ENCODE measurements around the gene MCRIP2. TPM values are rescaled to one million over a fixed set of nuclear protein-coding genes. Genes with fewer than 3 reads are reported as not detected.

The MCRIP2 gene
- total RNA-seq, 2 donors from 2014 or later: 29.5 to 57.7 TPM

- no peaks in the 10 kb centered on the region for H3K9me3 Mint-ChIP-seq
- H3K27me3 Mint-ChIP-seq: no peaks in the 10 kb centered on the region
- no peak overlapping the region for H3K27ac Mint-ChIP-seq
- no peak for DNase-seq (ENCODE audit: low spot score)
- peaks cover 6 to 8% of the 10 kb centered on the region in 2 donors for H3K4me1 Mint-ChIP-seq (ENCODE audit: low read depth in 2 of 2)
- ATAC-seq: no peak
- H3K4me3 Mint-ChIP-seq: no peak overlapping the region
- H3K36me3 Mint-ChIP-seq: no peaks in the 10 kb centered on the region
Measured at GRCh38 chr16:658679-659571, 17.3 kb downstream of the MCRIP2 start.

GRCh38 chr16:659618-660017 is 18.0 kb downstream of the MCRIP2 start:
- H3K9me3 Mint-ChIP-seq: no peaks in the 10 kb centered on the region
- H3K4me3 Mint-ChIP-seq: no peak overlapping the region
- ATAC-seq: no peak
- H3K4me1 Mint-ChIP-seq (ENCODE audit: low read depth in 2 of 2): peaks cover 6 to 8% of the 10 kb centered on the region in 2 donors
- H3K27me3 Mint-ChIP-seq: no peaks in the 10 kb centered on the region
- H3K27ac Mint-ChIP-seq: no peak overlapping the region
- DNase-seq (ENCODE audit: low spot score): no peak
- H3K36me3 Mint-ChIP-seq: no peaks in the 10 kb centered on the region

DNA sequence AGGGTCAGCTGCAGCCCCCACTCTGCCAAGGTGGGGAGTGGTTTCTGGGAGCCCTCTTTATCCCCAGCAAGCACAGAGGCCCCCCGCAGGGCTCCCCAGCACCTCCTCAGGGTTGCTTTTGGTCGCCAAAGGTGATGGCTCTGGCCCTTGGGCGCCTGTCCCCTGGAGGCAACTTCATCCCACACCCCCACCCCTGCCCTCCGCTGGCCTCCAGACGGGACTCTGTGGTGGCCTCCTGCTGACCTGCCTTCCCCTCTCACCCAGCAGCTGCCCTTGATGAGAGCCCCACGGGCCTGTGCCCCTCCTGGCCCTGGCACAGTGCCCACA is 18.5 kb downstream of the MCRIP2 start:
- no peak overlapping the region for H3K4me3 Mint-ChIP-seq
- ATAC-seq: no peak

DNA sequence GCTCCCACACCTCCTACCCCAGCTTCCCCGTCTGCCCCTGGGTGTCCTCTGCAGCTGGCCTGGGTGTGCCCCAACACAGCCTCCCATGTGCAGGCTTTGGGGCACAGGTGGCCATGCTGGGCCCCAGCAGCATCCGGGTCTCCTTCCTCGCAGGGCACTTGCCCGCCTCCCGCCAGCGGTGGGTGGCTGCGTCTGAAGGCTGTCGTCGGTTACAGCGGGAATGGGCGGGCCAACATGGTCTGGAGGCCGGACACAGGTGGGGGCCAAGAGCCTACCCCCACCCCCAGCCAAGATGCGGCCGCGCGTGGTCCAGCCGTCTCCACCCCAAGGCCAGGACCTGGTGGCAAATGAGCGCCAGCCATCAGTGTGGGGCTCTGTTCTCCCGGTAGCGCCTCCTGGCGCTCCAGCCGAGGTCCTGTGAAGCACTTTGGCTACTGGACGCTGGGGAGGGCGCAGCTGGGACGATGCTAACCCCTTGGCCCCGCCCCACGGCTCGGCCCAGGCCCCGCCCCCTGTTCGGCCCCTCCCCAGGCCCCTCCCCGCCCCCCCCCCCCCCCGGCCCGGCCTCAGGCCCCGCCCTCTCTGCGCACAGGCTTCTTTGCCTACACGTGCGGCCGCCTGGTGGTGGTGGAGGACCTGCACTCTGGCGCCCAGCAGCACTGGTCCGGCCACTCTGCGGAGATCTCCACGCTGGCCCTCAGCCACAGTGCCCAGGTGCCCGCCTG is 19.0 kb downstream of the MCRIP2 start:
- Mint-ChIP-seq H3K4me3 (peak overlapping the region; percentile 15), H3K27me3 (no peaks in the 10 kb centered on the region), H3K36me3 (no peaks in the 10 kb centered on the region), H3K4me1 (ENCODE audit: low read depth in 2 of 2) (peaks cover 6 to 8% of the 10 kb centered on the region in 2 donors), H3K27ac (no peak overlapping the region), H3K9me3 (no peaks in the 10 kb centered on the region)
- DNase-seq (ENCODE audit: low spot score) (peak; percentile 85), ATAC-seq (peak; percentile 85 to 93)

More for the DNA sequence above, 18.5 kb downstream of the MCRIP2 start:
- Mint-ChIP-seq H3K27ac (no peak overlapping the region), H3K36me3 (no peaks in the 10 kb centered on the region), H3K4me1 (ENCODE audit: low read depth in 2 of 2) (peaks cover 6 to 8% of the 10 kb centered on the region in 2 donors), H3K9me3 (no peaks in the 10 kb centered on the region), H3K27me3 (no peaks in the 10 kb centered on the region)
- no peak for DNase-seq (ENCODE audit: low spot score)

- H3K27me3 Mint-ChIP-seq: no peaks in the 10 kb centered on the region
- no peaks in the 10 kb centered on the region for H3K9me3 Mint-ChIP-seq
- DNase-seq (ENCODE audit: low spot score) (no peak), ATAC-seq (no peak)
- no peak overlapping the region for H3K4me3 Mint-ChIP-seq
- peaks cover 6 to 8% of the 10 kb centered on the region in 2 donors for H3K4me1 Mint-ChIP-seq (ENCODE audit: low read depth in 2 of 2)
- no peak overlapping the region for H3K27ac Mint-ChIP-seq
- no peaks in the 10 kb centered on the region for H3K36me3 Mint-ChIP-seq
Measured at GRCh38 chr16:661184-661821, 19.7 kb downstream of the MCRIP2 start.

- no peak for ATAC-seq
- no peak overlapping the region for H3K27ac Mint-ChIP-seq
- no peaks in the 10 kb centered on the region for H3K27me3 Mint-ChIP-seq
Measured at GRCh38 chr16:662095-662494, 20.5 kb downstream of the MCRIP2 start.

GRCh38 chr16:662597-662996 is 21.0 kb downstream of the MCRIP2 start:
- no peak for DNase-seq (ENCODE audit: low spot score)
- Mint-ChIP-seq H3K4me3 (no peak overlapping the region), H3K36me3 (no peaks in the 10 kb centered on the region), H3K4me1 (ENCODE audit: low read depth in 2 of 2) (peaks cover 6 to 8% of the 10 kb centered on the region in 2 donors), H3K9me3 (no peaks in the 10 kb centered on the region), H3K27ac (no peak overlapping the region), H3K27me3 (no peaks in the 10 kb centered on the region)
- no peak for ATAC-seq

More at GRCh38 chr16:662095-662494, 20.5 kb downstream of the MCRIP2 start:
- Mint-ChIP-seq H3K4me3 (no peak overlapping the region), H3K36me3 (no peaks in the 10 kb centered on the region), H3K9me3 (no peaks in the 10 kb centered on the region), H3K4me1 (ENCODE audit: low read depth in 2 of 2) (peaks cover 6 to 8% of the 10 kb centered on the region in 2 donors)
- DNase-seq (ENCODE audit: low spot score): no peak

DNA sequence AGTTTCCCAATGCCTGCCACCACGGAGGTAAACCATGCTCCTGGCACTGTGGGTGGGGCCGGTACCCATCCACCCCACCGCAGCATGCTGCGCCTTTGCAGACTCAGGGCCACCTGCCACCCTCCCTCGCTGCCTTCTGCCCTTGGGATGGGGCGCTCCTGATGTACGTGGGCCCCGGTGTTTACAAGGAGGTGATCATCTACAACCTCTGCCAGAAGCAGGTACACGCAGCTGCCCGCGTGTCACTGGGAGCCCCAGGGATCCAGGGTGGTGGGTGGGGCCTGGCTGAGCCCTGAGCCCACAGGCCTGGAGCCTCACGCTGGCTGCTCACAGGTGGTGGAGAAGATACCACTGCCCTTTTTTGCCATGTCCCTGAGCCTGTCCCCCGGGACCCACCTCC is 24.9 kb downstream of the MCRIP2 start:
- H3K27ac Mint-ChIP-seq: no peak overlapping the region
- H3K4me3 Mint-ChIP-seq: no peak overlapping the region
- no peaks in the 10 kb centered on the region for H3K9me3 Mint-ChIP-seq
- H3K27me3 Mint-ChIP-seq: no peaks in the 10 kb centered on the region
- DNase-seq (ENCODE audit: low spot score) (no peak), ATAC-seq (no peak)
- no peaks in the 10 kb centered on the region for H3K36me3 Mint-ChIP-seq
- peaks cover 0 to 3% of the 10 kb centered on the region in 2 donors for H3K4me1 Mint-ChIP-seq (ENCODE audit: low read depth in 2 of 2)

- no peak for ATAC-seq
- no peaks in the 10 kb centered on the region for H3K36me3 Mint-ChIP-seq
- H3K4me3 Mint-ChIP-seq: peak overlapping the region; percentile 75
- H3K27ac Mint-ChIP-seq: peak overlapping the region in 1 of 2 donors; percentile 78
- H3K9me3 Mint-ChIP-seq: no peaks in the 10 kb centered on the region
- H3K27me3 Mint-ChIP-seq: no peaks in the 10 kb centered on the region
- peaks cover 0 to 3% of the 10 kb centered on the region in 2 donors for H3K4me1 Mint-ChIP-seq (ENCODE audit: low read depth in 2 of 2)
- DNase-seq (ENCODE audit: low spot score): no peak
Measured at GRCh38 chr16:667113-667779, 25.6 kb downstream of the MCRIP2 start.

DNA sequence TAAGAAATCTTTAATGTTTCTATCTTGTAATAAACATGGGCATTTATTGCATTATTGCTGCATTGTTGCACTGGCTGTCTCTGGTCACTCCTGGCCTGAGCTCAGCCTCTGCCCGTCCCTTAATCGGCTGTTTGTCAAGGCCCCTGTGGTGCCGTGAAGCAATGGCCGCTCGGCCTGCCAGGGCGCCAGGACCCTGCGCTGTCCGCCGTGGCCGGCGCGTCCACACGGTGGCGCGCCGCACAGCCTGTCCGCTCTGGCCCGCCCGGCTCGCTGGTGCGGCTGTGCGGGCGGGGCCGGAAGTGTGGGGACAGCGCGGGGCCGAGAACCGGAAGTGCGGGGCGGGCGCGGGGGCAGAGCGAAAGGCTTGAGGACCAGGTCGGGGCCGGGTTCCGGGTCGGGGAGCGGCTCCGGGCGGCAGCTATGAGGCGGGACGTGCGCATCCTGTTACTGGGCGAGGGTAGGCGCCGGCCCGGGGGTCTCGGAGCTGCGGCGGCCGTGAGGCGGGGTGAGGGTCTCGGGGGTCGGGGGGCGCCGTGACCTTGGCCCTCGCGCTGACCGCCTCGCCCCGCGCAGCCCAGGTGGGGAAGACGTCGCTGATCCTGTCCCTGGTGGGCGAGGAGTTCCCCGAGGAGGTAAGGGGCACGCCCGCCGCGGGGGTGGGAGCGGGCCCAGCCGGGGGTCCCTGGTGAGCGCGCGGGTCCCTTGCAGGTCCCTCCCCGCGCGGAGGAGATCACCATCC is 26.3 kb downstream of the MCRIP2 start, which contains the start of gene RHOT2:
Gene RHOT2, plus strand, starts transcription at position 353 of the 739 bp plus-strand sequence. Its CDS starts 68 bp downstream, at position 421.
- H3K4me1 Mint-ChIP-seq (ENCODE audit: low read depth in 2 of 2): peaks cover 0 to 3% of the 10 kb centered on the region in 2 donors
- no peaks in the 10 kb centered on the region for H3K27me3 Mint-ChIP-seq
- peak within 1 kb of the TSS in 1 of 2 donors; percentile 78 for H3K27ac Mint-ChIP-seq
- H3K36me3 Mint-ChIP-seq: no peaks in the 10 kb centered on the region
- no peaks in the 10 kb centered on the region for H3K9me3 Mint-ChIP-seq
- ATAC-seq (peak; percentile 96 to 98), DNase-seq (ENCODE audit: low spot score) (peak; percentile 96)
- peak within 1 kb of the TSS; percentile 75 for H3K4me3 Mint-ChIP-seq

GRCh38 chr16:668519-669171 is 27.0 kb downstream of the MCRIP2 start:
- peaks cover 0 to 3% of the 10 kb centered on the region in 2 donors for H3K4me1 Mint-ChIP-seq (ENCODE audit: low read depth in 2 of 2)
- no peak for DNase-seq (ENCODE audit: low spot score)
- H3K27me3 Mint-ChIP-seq: no peaks in the 10 kb centered on the region
- ATAC-seq: peak; percentile 0 to 1
- no peak overlapping the region for H3K27ac Mint-ChIP-seq
- H3K4me3 Mint-ChIP-seq: peak overlapping the region; percentile 75
- no peaks in the 10 kb centered on the region for H3K36me3 Mint-ChIP-seq
- H3K9me3 Mint-ChIP-seq: no peaks in the 10 kb centered on the region

DNA sequence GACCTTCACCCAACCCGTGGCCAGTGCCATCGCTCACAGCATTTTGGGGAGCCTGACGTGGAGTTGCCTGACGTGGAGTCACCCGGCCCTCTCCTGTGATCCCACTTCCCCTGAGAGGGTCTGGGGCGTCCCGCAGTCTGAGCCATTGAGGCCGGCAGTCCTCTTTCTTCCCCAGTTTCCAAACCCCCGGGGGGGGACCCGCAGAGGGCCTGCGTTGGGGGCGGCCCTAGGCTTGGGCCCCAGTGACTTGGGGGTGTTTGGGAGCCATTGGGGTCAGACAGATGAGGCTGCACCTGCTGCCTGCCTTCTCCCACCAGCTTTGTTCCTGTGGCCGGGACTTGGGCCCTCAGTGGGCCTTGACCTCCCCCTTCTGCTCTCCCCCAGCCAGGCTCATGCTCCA is 28.0 kb downstream of the MCRIP2 start:
- H3K27ac Mint-ChIP-seq: no peak overlapping the region

More for the DNA sequence above, 28.0 kb downstream of the MCRIP2 start:
- H3K9me3 Mint-ChIP-seq: no peaks in the 10 kb centered on the region
- ATAC-seq (no peak), DNase-seq (ENCODE audit: low spot score) (no peak)
- H3K4me1 Mint-ChIP-seq (ENCODE audit: low read depth in 2 of 2): peaks cover 0 to 3% of the 10 kb centered on the region in 2 donors
- no peaks in the 10 kb centered on the region for H3K36me3 Mint-ChIP-seq
- H3K27me3 Mint-ChIP-seq: no peaks in the 10 kb centered on the region
- no peak overlapping the region for H3K4me3 Mint-ChIP-seq
